ENCODE data around the gene FARSB.
A peak's percentile ranks its signal among the peaks of the same experiment; 100 is the strongest.

FARSB gene

GRCh38 chr2:222668494-222669154 lies 12.7 kb upstream of the FARSB start:
- H4K12ac ChIP-seq (ENCODE audit: low read depth, low read length) = no peak overlapping the region
- H3K79me2 ChIP-seq (ENCODE audit: control insufficient read depth, insufficient read depth, low read length, poor library complexity) = no peaks in the 10 kb centered on the region
- no peak for DNase-seq
- no peak overlapping the region for H3K9ac ChIP-seq (ENCODE audit: low read length)
- H4K8ac ChIP-seq (ENCODE audit: low read depth, low read length) = no peak overlapping the region
- H2AK5ac ChIP-seq (ENCODE audit: low read length) = no peak overlapping the region
- no peaks in the 10 kb centered on the region for H3K9me3 ChIP-seq (ENCODE audit: insufficient read depth, low read depth, low read length)
- WGBS (ENCODE audit: extremely low coverage, insufficient coverage, insufficient read length) = no CpG with 5 or more reads among the region's 3 CpGs
- no peaks in the 10 kb centered on the region for H3K36me3 ChIP-seq (ENCODE audit: control insufficient read depth in 1 of 2, insufficient read depth in 2 of 2, low read length in 2 of 2)
- H3K4me3 ChIP-seq (ENCODE audit: low read depth, low read length) = no peak overlapping the region
- no peak overlapping the region for H3K18ac ChIP-seq (ENCODE audit: low read length)
- H2BK12ac ChIP-seq (ENCODE audit: low read length) = no peak overlapping the region
- no peak overlapping the region for H3K4ac ChIP-seq (ENCODE audit: low read depth, low read length)
- no peak overlapping the region for H2BK120ac ChIP-seq (ENCODE audit: insufficient read depth, low read length, poor library complexity)
- H3K4me1 ChIP-seq (ENCODE audit: control insufficient read depth in 1 of 2, insufficient read depth in 2 of 2, low read length in 2 of 2) = peaks cover 9 to 18% of the 10 kb centered on the region in 2 experiments
- H3K14ac ChIP-seq (ENCODE audit: low read length) = no peak overlapping the region
- H2AFZ ChIP-seq (ENCODE audit: insufficient read depth, low read length, poor library complexity) = no peak overlapping the region
- H3K27ac ChIP-seq (ENCODE audit: low read depth, low read length) = no peak overlapping the region
- peaks cover 5% of the 10 kb centered on the region for H3K27me3 ChIP-seq (ENCODE audit: insufficient read depth, low read length)
- H3K4me2 ChIP-seq (ENCODE audit: low read length) = no peak overlapping the region
- no peak overlapping the region for H2BK5ac ChIP-seq (ENCODE audit: low read depth, low read length, poor library complexity)
- no peak overlapping the region for H4K91ac ChIP-seq (ENCODE audit: low read depth, low read length)
- no peaks in the 10 kb centered on the region for H3K79me1 ChIP-seq (ENCODE audit: low read length)
- H3K23ac ChIP-seq (ENCODE audit: low read length) = no peak overlapping the region

GRCh38 chr2:222663479-222663878 lies 7.6 kb upstream of the FARSB start:
- no peaks in the 10 kb centered on the region for H3K9me3 ChIP-seq (ENCODE audit: insufficient read depth, low read depth, low read length)
- H3K9ac ChIP-seq (ENCODE audit: low read length) = no peak overlapping the region
- DNase-seq = no peak
- no peak overlapping the region for H2AFZ ChIP-seq (ENCODE audit: insufficient read depth, low read length, poor library complexity)
- H3K23ac ChIP-seq (ENCODE audit: low read length) = no peak overlapping the region
- no peak overlapping the region for H4K12ac ChIP-seq (ENCODE audit: low read depth, low read length)
- no peak overlapping the region for H2BK12ac ChIP-seq (ENCODE audit: low read length)
- no peak overlapping the region for H4K91ac ChIP-seq (ENCODE audit: low read depth, low read length)
- no peak overlapping the region for H3K14ac ChIP-seq (ENCODE audit: low read length)
- no peaks in the 10 kb centered on the region for H3K79me2 ChIP-seq (ENCODE audit: control insufficient read depth, insufficient read depth, low read length, poor library complexity)
- H4K8ac ChIP-seq (ENCODE audit: low read depth, low read length) = no peak overlapping the region
- H3K27me3 ChIP-seq (ENCODE audit: insufficient read depth, low read length) = no peaks in the 10 kb centered on the region
- H3K4me3 ChIP-seq (ENCODE audit: low read depth, low read length) = no peak overlapping the region
- H2BK5ac ChIP-seq (ENCODE audit: low read depth, low read length, poor library complexity) = no peak overlapping the region
- no peak overlapping the region for H2AK5ac ChIP-seq (ENCODE audit: low read length)
- H3K18ac ChIP-seq (ENCODE audit: low read length) = no peak overlapping the region
- no peaks in the 10 kb centered on the region for H3K79me1 ChIP-seq (ENCODE audit: low read length)
- H3K27ac ChIP-seq (ENCODE audit: low read depth, low read length) = no peak overlapping the region
- no peak overlapping the region for H3K4ac ChIP-seq (ENCODE audit: low read depth, low read length)
- no peak overlapping the region for H2BK120ac ChIP-seq (ENCODE audit: insufficient read depth, low read length, poor library complexity)
- H3K36me3 ChIP-seq (ENCODE audit: control insufficient read depth in 1 of 2, insufficient read depth in 2 of 2, low read length in 2 of 2) = no peaks in the 10 kb centered on the region
- no peaks in the 10 kb centered on the region for H3K4me1 ChIP-seq (ENCODE audit: control insufficient read depth in 1 of 2, insufficient read depth in 2 of 2, low read length in 2 of 2)
- no CpG with 5 or more reads among the region's 3 CpGs for WGBS (ENCODE audit: extremely low coverage, insufficient coverage, insufficient read length)
- H3K4me2 ChIP-seq (ENCODE audit: low read length) = no peak overlapping the region

- no CpG with 5 or more reads among the region's 13 CpGs for WGBS (ENCODE audit: extremely low coverage, insufficient coverage, insufficient read length)
- H3K36me3 ChIP-seq (ENCODE audit: control insufficient read depth in 1 of 2, insufficient read depth in 2 of 2, low read length in 2 of 2) = no peaks in the 10 kb centered on the region
- peak overlapping the region; percentile 19 for H4K12ac ChIP-seq (ENCODE audit: low read depth, low read length)
- H2AFZ ChIP-seq (ENCODE audit: insufficient read depth, low read length, poor library complexity) = peak overlapping the region; percentile 45
- H3K4me1 ChIP-seq (ENCODE audit: control insufficient read depth in 1 of 2, insufficient read depth in 2 of 2, low read length in 2 of 2) = peaks cover 2 to 3% of the 10 kb centered on the region in 2 experiments
- H2AK5ac ChIP-seq (ENCODE audit: low read length) = peak overlapping the region; percentile 51
- peak overlapping the region; percentile 68 for H3K4me3 ChIP-seq (ENCODE audit: low read depth, low read length)
- no peak overlapping the region for H3K23ac ChIP-seq (ENCODE audit: low read length)
- no peak overlapping the region for H2BK120ac ChIP-seq (ENCODE audit: insufficient read depth, low read length, poor library complexity)
- no peak overlapping the region for H3K27ac ChIP-seq (ENCODE audit: low read depth, low read length)
- no peak overlapping the region for H3K18ac ChIP-seq (ENCODE audit: low read length)
- no peak overlapping the region for H2BK5ac ChIP-seq (ENCODE audit: low read depth, low read length, poor library complexity)
- no peaks in the 10 kb centered on the region for H3K27me3 ChIP-seq (ENCODE audit: insufficient read depth, low read length)
- peak overlapping the region; percentile 77 for H3K9ac ChIP-seq (ENCODE audit: low read length)
- H3K79me1 ChIP-seq (ENCODE audit: low read length) = peaks cover 7% of the 10 kb centered on the region
- DNase-seq = peak in 1 of 2 donors; percentile 3
- H3K9me3 ChIP-seq (ENCODE audit: insufficient read depth, low read depth, low read length) = no peaks in the 10 kb centered on the region
- peak overlapping the region; percentile 11 for H4K8ac ChIP-seq (ENCODE audit: low read depth, low read length)
- peaks cover 8% of the 10 kb centered on the region for H3K79me2 ChIP-seq (ENCODE audit: control insufficient read depth, insufficient read depth, low read length, poor library complexity)
- H4K91ac ChIP-seq (ENCODE audit: low read depth, low read length) = no peak overlapping the region
- peak overlapping the region; percentile 92 for H3K4me2 ChIP-seq (ENCODE audit: low read length)
- no peak overlapping the region for H2BK12ac ChIP-seq (ENCODE audit: low read length)
- H3K4ac ChIP-seq (ENCODE audit: low read depth, low read length) = no peak overlapping the region
- H3K14ac ChIP-seq (ENCODE audit: low read length) = peak overlapping the region; percentile 11
These were observed 894 bp upstream of the FARSB start for GRCh38 chr2:222656526-222657446.

- Histone ChIP-seq H2BK5ac (ENCODE audit: low read depth, low read length, poor library complexity) (no peak overlapping the region), H3K23ac (ENCODE audit: low read length) (no peak overlapping the region), H3K14ac (ENCODE audit: low read length) (no peak overlapping the region), H3K4me2 (ENCODE audit: low read length) (no peak overlapping the region), H2AK5ac (ENCODE audit: low read length) (no peak overlapping the region), H3K36me3 (ENCODE audit: control insufficient read depth in 1 of 2, insufficient read depth in 2 of 2, low read length in 2 of 2) (no peaks in the 10 kb centered on the region), H2AFZ (ENCODE audit: insufficient read depth, low read length, poor library complexity) (no peak overlapping the region), H3K4me3 (ENCODE audit: low read depth, low read length) (no peak overlapping the region), H4K91ac (ENCODE audit: low read depth, low read length) (no peak overlapping the region), H3K79me2 (ENCODE audit: control insufficient read depth, insufficient read depth, low read length, poor library complexity) (peaks cover 8% of the 10 kb centered on the region), H4K12ac (ENCODE audit: low read depth, low read length) (no peak overlapping the region), H3K4me1 (ENCODE audit: control insufficient read depth in 1 of 2, insufficient read depth in 2 of 2, low read length in 2 of 2) (peaks cover 2 to 3% of the 10 kb centered on the region in 2 experiments), H3K18ac (ENCODE audit: low read length) (no peak overlapping the region), H4K8ac (ENCODE audit: low read depth, low read length) (no peak overlapping the region), H3K9ac (ENCODE audit: low read length) (no peak overlapping the region), H2BK12ac (ENCODE audit: low read length) (no peak overlapping the region), H3K27ac (ENCODE audit: low read depth, low read length) (no peak overlapping the region), H3K4ac (ENCODE audit: low read depth, low read length) (no peak overlapping the region), H3K9me3 (ENCODE audit: insufficient read depth, low read depth, low read length) (no peaks in the 10 kb centered on the region), H3K27me3 (ENCODE audit: insufficient read depth, low read length) (no peaks in the 10 kb centered on the region), H2BK120ac (ENCODE audit: insufficient read depth, low read length, poor library complexity) (no peak overlapping the region), H3K79me1 (ENCODE audit: low read length) (peaks cover 7% of the 10 kb centered on the region)
- DNase-seq = no peak
These were observed 2.6 kb downstream of the FARSB start for GRCh38 chr2:222653280-222653679.

Data from trophoblast cell (in vitro differentiated cells and primary cell).